ENCODE measurements around the gene ZNF385D.

DNA sequence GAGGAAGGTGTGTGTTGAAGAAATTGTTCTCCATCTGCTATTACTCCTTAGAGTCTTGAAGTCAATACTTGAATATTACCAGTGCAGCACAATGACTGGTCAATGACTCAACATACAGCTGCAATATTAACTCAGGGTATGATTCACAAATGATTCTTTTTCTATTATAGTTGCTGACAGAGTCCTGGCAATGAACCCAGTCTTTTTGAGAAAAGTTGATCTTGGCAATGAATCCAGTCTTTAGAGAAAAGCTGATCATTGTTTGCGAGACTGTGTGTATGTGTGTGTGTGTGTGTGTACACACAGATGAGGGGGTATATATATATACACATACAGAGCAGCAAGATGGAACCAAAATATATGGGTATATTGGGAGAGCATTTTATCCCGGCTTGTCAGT, 315.1 kb downstream of the ZNF385D start:
- TF ChIP-seq, protein P1, sequence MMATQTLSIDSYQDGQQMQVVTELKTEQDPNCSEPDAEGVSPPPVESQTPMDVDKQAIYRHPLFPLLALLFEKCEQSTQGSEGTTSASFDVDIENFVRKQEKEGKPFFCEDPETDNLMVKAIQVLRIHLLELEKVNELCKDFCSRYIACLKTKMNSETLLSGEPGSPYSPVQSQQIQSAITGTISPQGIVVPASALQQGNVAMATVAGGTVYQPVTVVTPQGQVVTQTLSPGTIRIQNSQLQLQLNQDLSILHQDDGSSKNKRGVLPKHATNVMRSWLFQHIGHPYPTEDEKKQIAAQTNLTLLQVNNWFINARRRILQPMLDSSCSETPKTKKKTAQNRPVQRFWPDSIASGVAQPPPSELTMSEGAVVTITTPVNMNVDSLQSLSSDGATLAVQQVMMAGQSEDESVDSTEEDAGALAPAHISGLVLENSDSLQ (IDR thresholded peaks at IDR 0.05), result no peak
- TF ChIP-seq SP1 (IDR thresholded peaks at IDR 0.05) (no peak), SUZ12 (IDR thresholded peaks at IDR 0.05) (no peak)
